PC-3 (cell line): Measurements from ENCODE around the gene ACTR10. TPM values are rescaled to one million over a fixed set of nuclear protein-coding genes. Genes with fewer than 3 reads are reported as not detected.

Experiments used
- ATAC-seq: fragments of 200-7000 bp; cut with Tn5 transposase; 2 replicates; pipeline ENCODE4 v1.9.1; 2020; ENCODE audit warnings: mild to moderate bottlenecking, moderate library complexity
- BruUV-seq: library from RNA; stranded (reverse); fragments of 400-500 nt; replicated peaks from 2 replicates; lab custom pipeline; 2021; lab: Mats Ljungman, UMichigan
- CTCF ChIA-PET: fragments of 300-600 bp; sonication (Branson Sonifier 250); formaldehyde crosslinking; loops from one replicate; lab custom pipeline; 2022; ENCODE audit warnings: antibody characterized with exemption; lab: Charles Lee
- POLR2A ChIA-PET: fragments of 300-600 bp; sonication (Branson Sonifier 250); formaldehyde crosslinking; loops from one replicate; lab custom pipeline; 2022; ENCODE audit warnings: antibody characterized with exemption; ENCODE audit not compliant: unreplicated experiment; lab: Charles Lee
- DNase-seq: peaks from one replicate; pipeline ENCODE4 v3.0.0-alpha.2; 2015
- H2AFZ ChIP-seq: fragments of 300-600 bp; sonication (generic); 2 replicates; pipeline ENCODE4 v1.6.0; 2016; ENCODE audit warnings: antibody characterized with exemption, low read length
- H3F3A ChIP-seq: fragments of 300-600 bp; sonication (generic); one replicate; pipeline ENCODE4 v1.6.0; 2017; ENCODE audit warnings: antibody characterized with exemption, low read length, control low read depth, mild to moderate bottlenecking; ENCODE audit not compliant: unreplicated experiment
- H3K27ac ChIP-seq: fragments of 300-600 bp; sonication (generic); 2 replicates; pipeline ENCODE4 v1.5.1; 2016; ENCODE audit warnings: mild to moderate bottlenecking, low read length
- H3K27me3 ChIP-seq: fragments of 300-600 bp; sonication (generic); 2 replicates; pipeline ENCODE4 v1.6.1; 2016; ENCODE audit warnings: low read length, mixed read lengths
- H3K36me3 ChIP-seq: fragments of 300-600 bp; sonication (generic); 2 replicates; pipeline ENCODE4 v1.6.1; 2016; ENCODE audit warnings: low read depth, mixed run types, low read length, mixed read lengths
- H3K4me1 ChIP-seq: fragments of 300-600 bp; sonication (generic); 2 replicates; pipeline ENCODE4 v1.5.1; 2016; ENCODE audit warnings: low read length; ENCODE audit not compliant: insufficient read depth
- H3K4me2 ChIP-seq: fragments of 300-600 bp; sonication (generic); 2 replicates; pipeline ENCODE4 v1.6.0; 2016; ENCODE audit warnings: low read length
- H3K4me3 ChIP-seq: fragments of 300-600 bp; sonication (generic); 2 replicates; pipeline ENCODE4 v1.5.1; 2016; ENCODE audit warnings: mild to moderate bottlenecking, low read length, mixed read lengths
- H3K79me2 ChIP-seq: fragments of 300-600 bp; sonication (generic); 2 replicates; pipeline ENCODE4 v1.6.1; 2017; ENCODE audit warnings: low read length, mixed read lengths
- H3K9ac ChIP-seq: fragments of 300-600 bp; sonication (generic); 2 replicates; pipeline ENCODE4 v1.6.0; 2016; ENCODE audit warnings: mild to moderate bottlenecking, low read length
- H3K9me2 ChIP-seq: fragments of 300-600 bp; sonication (generic); replicated peaks from 2 replicates; pipeline ENCODE4 v1.6.1; 2016; ENCODE audit warnings: mixed run types, low read length, mixed read lengths
- H3K9me3 ChIP-seq: fragments of 300-600 bp; sonication (generic); 2 replicates; pipeline ENCODE4 v1.6.1; 2016; ENCODE audit warnings: low read length, mixed read lengths
- H4K20me1 ChIP-seq: fragments of 300-600 bp; sonication (generic); 2 replicates; pipeline ENCODE4 v1.6.1; 2016; ENCODE audit warnings: low read length, mixed read lengths
- CTCF ChIP-seq: fragments of 300-600 bp; sonication (generic); conservative IDR thresholded peaks from 2 replicates; pipeline ENCODE4 v1.5.1; 2017; ENCODE audit warnings: antibody characterized with exemption, low read depth, mild to moderate bottlenecking, low read length
- EZH2 ChIP-seq: fragments of 300-600 bp; sonication (generic); IDR thresholded peaks from one replicate; pipeline ENCODE4 v1.6.1; 2017; ENCODE audit warnings: antibody characterized with exemption, mild to moderate bottlenecking, low read length; ENCODE audit not compliant: unreplicated experiment
- EZH2phosphoT487 ChIP-seq: fragments of 300-600 bp; sonication (generic); IDR thresholded peaks from 2 replicates; pipeline ENCODE4 v1.6.1; 2018; ENCODE audit warnings: mild to moderate bottlenecking, antibody characterized with exemption, low read length, borderline replicate concordance
- intact Hi-C: fragments of 100-400 bp; cut with micrococcal nuclease; formaldehyde crosslinking; loops from 2 replicates; pipeline ENCODE4 v1.9.0; 2023
- total RNA-seq: library from RNA; depleted of rRNA; stranded (reverse); fragments of >200 nt; gene quantifications from 2 replicates; pipeline ENCODE4 v1.2.3, GENCODE V29; 2014

Gene ACTR10
- total RNA-seq, 1 experiment from 2014 or later = 126 TPM

GRCh38 chr14:58282925-58283593 lies 83.1 kb downstream of the ACTR10 start:
- TF ChIP-seq EZH2 = no peak
- no peak for TF ChIP-seq EZH2phosphoT487
- TF ChIP-seq CTCF = no peak
- BruUV-seq = no TSS peak

GRCh38 chr14:58283730-58284129 lies 83.8 kb downstream of the ACTR10 start:
- ChIA-PET CTCF (interaction anchor here (0.7 kb wide), 1 partner anchor 1075 kb away, joined by 4 read pairs; no protein-coding TSS in a partner anchor), POLR2A (no interaction called here)
- DNase-seq = no peak
- Histone ChIP-seq H3K4me1 (no peaks in the 10 kb centered on the region), H3K36me3 (peaks cover 91% of the 10 kb centered on the region), H3K27me3 (no peaks in the 10 kb centered on the region), H3K4me3 (no peak overlapping the region), H2AFZ (no peak overlapping the region), H3F3A (no peaks in the 10 kb centered on the region), H3K9me2 (no peaks in the 10 kb centered on the region), H4K20me1 (peaks cover 57% of the 10 kb centered on the region), H3K4me2 (no peak overlapping the region), H3K9ac (no peak overlapping the region), H3K27ac (no peak overlapping the region), H3K79me2 (peaks cover 97% of the 10 kb centered on the region), H3K9me3 (no peaks in the 10 kb centered on the region)
- no TSS peak for BruUV-seq
- intact Hi-C loops = no loop called here
- ATAC-seq = no peak
- TF ChIP-seq EZH2 (no peak), EZH2phosphoT487 (no peak), CTCF (no peak)

More at GRCh38 chr14:58282925-58283593, 83.1 kb downstream of the ACTR10 start:
- CTCF ChIA-PET = interaction anchor here (0.7 kb wide), 1 partner anchor 1074 kb away, joined by 4 read pairs; no protein-coding TSS in a partner anchor
- Histone ChIP-seq H4K20me1 (peaks cover 54% of the 10 kb centered on the region), H3K9ac (no peak overlapping the region), H3F3A (no peaks in the 10 kb centered on the region), H3K4me1 (no peaks in the 10 kb centered on the region), H2AFZ (no peak overlapping the region), H3K27ac (no peak overlapping the region), H3K4me2 (no peak overlapping the region), H3K27me3 (no peaks in the 10 kb centered on the region), H3K79me2 (peaks cover 97% of the 10 kb centered on the region), H3K9me2 (no peaks in the 10 kb centered on the region), H3K4me3 (no peak overlapping the region), H3K9me3 (no peaks in the 10 kb centered on the region), H3K36me3 (peaks cover 91% of the 10 kb centered on the region)
- ATAC-seq (no peak), DNase-seq (no peak)
- intact Hi-C loops = no loop called here
- POLR2A ChIA-PET = no interaction called here

- H3K9me2 ChIP-seq = no peaks in the 10 kb centered on the region
- POLR2A ChIA-PET = no interaction called here
Observed at GRCh38 chr14:58285132-58285531, 85.2 kb downstream of the ACTR10 start.

More at GRCh38 chr14:58285132-58285531, 85.2 kb downstream of the ACTR10 start:
- CTCF ChIA-PET = no interaction called here
- H3F3A ChIP-seq = no peaks in the 10 kb centered on the region
- no peaks in the 10 kb centered on the region for H3K4me1 ChIP-seq
- peaks cover 62% of the 10 kb centered on the region for H4K20me1 ChIP-seq
- no peaks in the 10 kb centered on the region for H3K9me3 ChIP-seq
- no peak overlapping the region for H3K27ac ChIP-seq
- H3K4me3 ChIP-seq = no peak overlapping the region
- TF ChIP-seq EZH2phosphoT487 (no peak), EZH2 (no peak), CTCF (no peak)
- H3K27me3 ChIP-seq = no peaks in the 10 kb centered on the region
- ATAC-seq (no peak), DNase-seq (no peak)
- no TSS peak for BruUV-seq
- H3K9ac ChIP-seq = no peak overlapping the region
- no peak overlapping the region for H3K4me2 ChIP-seq
- H2AFZ ChIP-seq = no peak overlapping the region
- peaks cover 97% of the 10 kb centered on the region for H3K79me2 ChIP-seq
- intact Hi-C loops = no loop called here
- peaks cover 94% of the 10 kb centered on the region for H3K36me3 ChIP-seq
